CD4-positive, alpha-beta T cell treated with Interleukin-2 at 100 ng/mL for 4 hours (primary cell): ENCODE data around the gene TMEM114.

ENCODE experiments used
- DNase-seq: peaks from one replicate; pipeline ENCODE4 v3.0.0-alpha.2; 2020; ENCODE audit warnings: low spot score

TMEM114 gene

DNA sequence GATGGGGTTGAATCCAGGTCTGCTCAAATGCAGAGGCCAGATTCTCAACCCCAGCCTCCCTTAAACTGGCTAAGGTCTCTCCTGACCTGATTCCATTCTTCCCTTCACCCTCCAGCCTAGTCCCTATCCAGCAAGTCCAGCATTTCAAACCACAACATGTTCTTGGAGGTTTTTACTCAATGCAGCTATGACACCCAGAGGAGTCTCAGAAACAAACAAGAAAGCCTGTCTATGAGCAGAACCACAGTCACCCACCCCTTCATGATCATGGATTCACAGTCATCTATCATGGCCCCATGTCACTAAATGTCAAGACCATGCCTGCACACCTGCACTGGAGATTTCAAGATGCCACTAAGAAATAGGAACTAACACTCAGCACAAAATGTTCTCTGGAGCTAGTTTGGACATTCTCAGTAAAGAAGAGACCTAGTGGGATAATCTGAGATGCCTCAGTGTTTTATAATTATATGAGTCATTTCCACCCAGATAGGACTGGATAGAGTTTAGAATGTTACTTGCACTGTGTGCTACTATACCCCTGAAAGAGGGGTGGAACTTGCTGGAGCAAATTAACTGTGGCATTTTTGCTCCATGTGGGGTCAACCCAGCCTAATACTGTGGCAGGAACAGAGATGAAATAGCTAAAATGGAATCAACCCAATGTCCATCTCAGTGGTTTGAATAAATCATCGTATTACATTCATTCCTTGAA lies 21.7 kb upstream of the TMEM114 start:
- DNase-seq = no peak

DNA sequence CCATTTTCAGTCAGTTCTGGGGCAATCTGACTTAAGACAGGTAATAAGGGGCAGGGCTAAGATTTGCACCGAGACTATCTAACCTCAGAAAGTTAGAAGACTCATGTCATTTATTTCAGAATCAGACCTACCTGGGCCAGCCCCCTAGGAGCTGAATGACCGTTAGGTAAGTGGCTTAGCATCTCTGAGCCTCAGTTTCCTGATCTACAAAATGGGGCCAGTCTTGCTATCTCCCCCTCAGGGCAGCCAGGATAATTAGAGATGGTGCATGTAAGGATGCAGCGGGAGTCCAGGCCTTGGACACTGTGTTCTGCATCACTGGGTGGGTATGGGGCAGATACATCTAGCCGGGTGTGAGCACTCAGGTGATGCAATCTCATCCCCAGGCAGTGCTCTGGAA lies 20.8 kb upstream of the TMEM114 start:
- no peak for DNase-seq

GRCh38 chr16:8607214-8607613 lies 16.9 kb upstream of the TMEM114 start:
- DNase-seq = no peak

DNA sequence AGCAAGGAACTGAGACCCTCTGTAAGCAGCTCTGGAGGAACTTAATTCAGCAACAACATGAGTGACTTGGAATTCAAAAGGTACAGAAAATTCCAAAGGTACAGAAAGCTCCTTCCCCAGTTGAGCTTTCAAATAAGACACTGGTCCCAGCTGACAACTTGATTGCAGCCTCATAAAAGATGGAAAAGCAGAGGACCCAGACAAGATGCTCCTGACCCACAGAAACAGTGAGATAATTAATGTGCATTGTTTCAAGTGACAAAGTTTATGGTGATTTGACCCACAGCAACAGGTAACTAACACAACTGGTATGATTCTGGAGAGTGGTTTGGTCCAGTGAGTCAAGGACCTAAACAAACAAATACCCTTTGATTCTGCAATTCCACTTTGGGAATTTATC lies 15.2 kb upstream of the TMEM114 start:
- DNase-seq = no peak

DNA sequence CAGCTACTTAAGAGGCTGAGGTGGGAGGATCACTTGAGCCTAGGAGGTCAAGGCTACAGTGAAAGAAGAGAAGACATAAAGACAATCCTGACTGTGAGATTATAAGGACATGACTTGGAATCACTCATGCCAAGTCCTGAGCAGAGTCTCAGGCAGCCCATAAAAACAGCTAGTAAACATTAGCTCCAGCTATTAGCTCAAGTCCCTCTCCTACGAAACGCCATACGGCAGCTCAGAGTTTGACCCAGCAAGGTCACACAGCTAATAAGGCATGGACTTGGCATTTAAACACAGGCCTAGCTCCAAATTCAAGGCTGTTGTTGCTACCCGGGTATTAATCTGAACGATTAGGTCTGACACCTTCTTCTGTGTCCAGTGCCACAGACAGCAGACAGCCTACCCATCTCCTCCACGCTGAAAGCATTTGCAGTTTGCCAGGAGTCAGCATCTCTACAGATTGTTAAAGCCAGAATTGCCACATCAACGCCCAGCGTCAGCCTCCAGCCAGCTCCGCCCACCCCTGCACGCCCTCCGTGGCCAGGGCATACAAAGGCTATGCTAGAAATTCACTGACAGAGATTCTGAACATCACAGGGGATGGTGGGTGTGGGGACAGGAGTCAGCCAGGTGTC lies 9.9 kb upstream of the TMEM114 start:
- no peak for DNase-seq

- no peak for DNase-seq
Measured at GRCh38 chr16:8596581-8596980, 6.3 kb upstream of the TMEM114 start.

DNA sequence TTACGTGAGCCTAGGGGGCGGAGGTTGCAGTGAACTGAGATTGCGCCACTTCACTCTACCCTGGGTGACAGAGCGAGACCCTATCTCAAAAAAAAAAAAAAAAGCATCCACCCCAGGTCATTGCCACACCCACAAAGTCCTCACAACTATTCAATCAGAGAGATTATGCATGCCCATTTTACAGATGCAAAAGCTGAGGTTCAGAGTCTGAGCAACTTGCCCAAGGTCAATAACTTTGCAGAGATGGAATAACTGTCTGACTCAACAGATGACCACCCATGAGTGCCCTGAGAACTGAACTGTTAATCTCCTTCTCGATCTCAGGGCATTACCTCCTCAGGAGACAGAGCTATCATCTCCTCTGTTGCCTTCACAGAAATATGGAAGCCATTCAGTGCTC lies 5.5 kb upstream of the TMEM114 start:
- DNase-seq = no peak

DNA sequence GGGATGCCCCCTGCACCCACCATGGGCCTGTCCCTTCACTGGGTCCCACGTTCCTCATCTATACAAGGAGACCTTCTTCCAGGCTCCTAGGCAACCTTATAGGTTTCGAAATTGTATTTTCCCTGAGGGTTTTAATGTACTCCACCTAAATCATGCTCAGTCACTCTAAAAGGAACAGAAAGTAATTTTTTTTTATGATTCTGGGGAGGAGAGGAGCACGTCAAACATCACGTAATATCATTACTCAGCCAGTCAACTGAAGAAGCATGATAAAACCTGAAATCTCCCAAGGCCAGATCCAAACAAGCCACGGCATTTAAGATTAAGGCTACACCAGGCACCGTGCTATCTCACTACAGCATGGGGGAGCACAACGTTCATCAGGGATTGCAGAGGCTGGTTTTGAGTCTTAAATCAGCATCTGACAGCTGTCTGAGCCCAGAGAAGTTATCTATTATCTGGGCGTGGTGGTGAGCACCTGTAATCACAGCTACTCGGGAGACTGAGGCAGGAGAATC lies 3.9 kb upstream of the TMEM114 start:
- no peak for DNase-seq

DNA sequence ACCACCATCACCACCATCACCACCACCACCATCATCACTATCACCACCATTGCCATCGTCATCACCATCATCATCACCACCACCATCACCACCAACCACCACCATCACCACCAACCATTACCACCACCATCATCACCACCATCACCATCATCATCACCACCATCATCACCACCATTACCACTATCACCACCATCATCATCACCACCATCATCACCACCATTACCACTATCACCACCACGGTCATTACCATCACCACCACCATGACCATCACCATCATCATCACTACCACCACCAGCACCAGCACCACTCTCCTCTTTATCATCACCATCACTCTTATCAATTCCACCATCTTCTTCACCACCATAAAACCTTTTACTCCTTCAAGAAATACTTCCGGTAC lies 1.1 kb upstream of the TMEM114 start:
- DNase-seq = no peak

GRCh38 chr16:8590811-8591210 lies 500 bp upstream of the TMEM114 start:
- DNase-seq = no peak

GRCh38 chr16:8589057-8589899 lies 1.0 kb downstream of the TMEM114 start:
- DNase-seq = no peak

DNA sequence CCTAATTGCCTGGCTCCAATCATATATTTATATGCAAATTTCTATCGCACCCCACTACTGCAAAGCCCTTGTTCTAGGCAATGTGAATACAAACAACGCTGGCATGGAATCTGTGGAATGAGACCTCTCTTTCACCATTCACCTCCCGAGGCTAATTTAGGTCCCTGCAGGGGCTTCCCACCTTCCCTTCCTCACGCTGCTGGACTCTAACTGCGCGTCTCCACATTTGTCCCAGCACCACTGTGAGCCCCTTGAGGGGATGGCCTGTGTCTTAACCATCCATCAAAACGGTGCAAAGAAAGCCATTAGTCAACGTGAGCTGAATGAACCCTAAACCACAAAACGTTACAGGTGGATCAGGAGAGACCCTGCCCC lies 1.6 kb downstream of the TMEM114 start:
- no peak for DNase-seq

- DNase-seq = no peak
Measured at GRCh38 chr16:8587065-8587464, 3.2 kb downstream of the TMEM114 start.

DNA sequence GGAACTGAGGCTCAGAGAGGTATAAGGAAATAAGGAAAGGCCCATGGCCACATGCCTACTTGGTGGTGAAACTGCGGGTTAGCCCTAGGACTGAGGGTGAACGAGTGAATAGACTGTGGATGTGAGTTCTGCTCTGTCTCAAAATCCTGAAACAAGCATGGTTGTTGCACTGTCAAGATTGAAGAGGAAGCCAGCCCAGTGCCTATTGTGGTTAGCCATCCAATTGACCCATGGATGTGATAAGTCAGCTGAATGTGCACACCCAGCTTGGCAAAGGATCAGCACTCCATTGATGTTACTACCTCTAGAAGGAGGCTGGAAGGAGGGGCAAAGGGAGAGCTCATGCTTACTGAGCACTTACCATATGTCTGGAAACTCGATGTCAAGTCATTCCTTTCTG lies 4.5 kb downstream of the TMEM114 start:
- DNase-seq = no peak

DNA sequence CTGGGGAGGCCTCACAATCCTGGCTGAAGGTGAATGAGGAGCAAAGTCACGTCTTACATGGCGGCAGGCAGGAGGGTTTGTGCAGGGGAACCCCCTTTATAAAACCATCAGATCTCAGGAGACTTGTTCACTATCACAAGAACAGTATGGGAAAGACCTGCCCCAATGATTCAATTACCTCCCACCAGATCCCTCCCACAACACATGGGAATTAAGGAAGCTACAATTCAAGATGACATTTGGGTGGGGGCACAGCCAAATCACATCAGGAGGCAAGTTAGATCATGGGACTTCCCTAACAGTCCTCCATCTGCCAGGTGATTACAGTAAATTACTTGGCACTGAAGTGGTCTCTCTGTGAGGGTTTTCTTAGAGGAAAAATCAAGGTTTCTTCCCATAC lies 5.3 kb downstream of the TMEM114 start:
- no peak for DNase-seq

- DNase-seq = no peak
Measured at GRCh38 chr16:8583732-8584131, 6.6 kb downstream of the TMEM114 start.

- no peak for DNase-seq
Measured at GRCh38 chr16:8583199-8583598, 7.1 kb downstream of the TMEM114 start.

DNA sequence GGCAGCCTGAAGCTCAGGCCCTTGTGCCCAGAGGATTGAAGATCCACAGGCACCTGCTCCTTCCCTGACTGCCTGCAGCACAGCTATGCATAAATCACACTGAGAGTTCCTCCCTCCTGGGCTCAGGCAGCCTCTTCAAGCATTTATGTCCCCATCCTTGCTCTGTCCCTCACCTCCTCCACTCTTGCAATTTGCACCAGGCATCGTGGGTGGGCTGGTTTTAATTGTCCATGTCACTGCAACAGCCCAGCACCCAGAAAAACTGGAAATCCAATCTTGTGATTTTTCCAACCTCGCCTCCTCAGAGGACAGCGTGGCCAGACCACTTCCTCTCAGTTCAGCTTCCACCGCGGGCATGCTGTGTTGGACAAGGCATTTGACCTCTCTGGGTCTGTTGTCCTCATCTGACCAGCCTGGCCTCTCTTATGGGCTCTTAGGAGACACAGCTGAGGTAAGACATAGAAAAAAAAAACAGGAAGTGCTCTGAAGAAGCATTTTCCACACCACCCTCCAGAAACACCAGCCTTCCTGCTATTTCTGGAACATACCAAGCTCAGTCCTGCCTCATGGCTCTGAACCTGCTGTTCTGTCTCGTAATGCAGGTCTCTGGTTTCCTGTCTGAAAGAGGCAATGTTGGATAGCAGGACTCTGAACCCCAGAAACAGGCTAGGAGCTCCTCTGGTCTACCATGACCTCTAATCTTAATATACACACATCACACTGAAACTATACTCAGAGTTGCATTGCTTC lies 8.3 kb downstream of the TMEM114 start:
- no peak for DNase-seq

- DNase-seq = no peak
Measured at GRCh38 chr16:8579559-8579958, 10.8 kb downstream of the TMEM114 start.

- no peak for DNase-seq
Measured at GRCh38 chr16:8577678-8578304, 12.5 kb downstream of the TMEM114 start.

DNA sequence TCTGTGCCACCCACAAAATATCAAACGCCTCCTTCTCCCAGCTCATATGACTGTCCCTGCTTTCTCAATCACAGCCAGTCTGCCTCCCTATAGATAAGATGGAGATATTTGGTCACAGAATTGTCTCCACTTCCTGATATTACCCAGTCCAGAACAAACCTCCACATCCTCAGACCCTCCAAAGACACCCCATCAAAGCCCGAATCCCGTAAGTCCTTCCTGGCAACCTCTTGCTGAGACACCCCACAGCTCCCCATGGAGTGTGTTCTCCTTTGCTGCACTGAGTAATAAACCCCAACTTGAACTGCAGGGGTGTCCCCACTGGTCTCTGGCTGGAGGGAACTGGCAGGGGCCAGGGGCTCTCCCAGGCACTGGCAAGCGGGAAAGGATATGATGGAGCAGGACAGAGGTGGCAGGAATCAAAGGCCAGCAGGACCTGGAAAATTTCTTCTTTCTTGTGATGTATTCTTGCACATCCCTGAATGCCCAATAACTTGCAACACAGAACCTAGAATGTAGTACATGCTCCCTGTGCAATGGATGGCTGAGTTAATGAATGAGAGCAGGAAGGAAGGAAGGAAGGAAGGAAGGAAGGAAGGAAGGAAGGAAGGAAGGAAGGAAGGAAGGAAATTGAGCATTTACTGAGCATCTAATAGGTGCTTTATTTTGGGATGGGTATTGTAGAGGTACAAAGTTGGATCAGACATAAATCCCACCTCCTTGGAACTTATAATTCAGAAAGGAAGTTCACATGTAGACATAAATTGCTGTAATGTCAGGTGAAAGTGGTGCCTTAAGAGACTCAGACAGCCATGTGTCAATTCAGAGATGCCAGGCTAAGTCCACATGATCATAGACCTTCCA lies 13.9 kb downstream of the TMEM114 start:
- no peak for DNase-seq
